Stimulated activated CD4-positive, alpha-beta T cell treated with anti-CD3 and anti-CD28 coated beads, Interleukin-4, amount 100 ng/mL, for 48 hours (primary cell): ENCODE measurements around the gene SEC61G.

ENCODE experiments used
- DNase-seq, 2 donors: peaks; one replicate each; pipeline ENCODE4 v3.0.0-alpha.2; 2020; ENCODE audit warnings: low read depth in 2 of 2

The SEC61G gene

GRCh38 chr7:54764861-54765260 lies 5.8 kb upstream of the SEC61G start:
- DNase-seq = no peak

GRCh38 chr7:54757711-54758110 lies 1.3 kb downstream of the SEC61G start:
- DNase-seq = no peak

GRCh38 chr7:54749200-54749599 lies 9.8 kb downstream of the SEC61G start:
- no peak for DNase-seq

GRCh38 chr7:54747234-54747633 lies 11.8 kb downstream of the SEC61G start:
- no peak for DNase-seq

- DNase-seq = no peak
Measured at GRCh38 chr7:54743580-54743979, 15.4 kb downstream of the SEC61G start.

- no peak for DNase-seq
Measured at GRCh38 chr7:54738737-54739136, 20.3 kb downstream of the SEC61G start.

- no peak for DNase-seq
Measured at GRCh38 chr7:54729107-54729506, 29.9 kb downstream of the SEC61G start.

- DNase-seq = no peak
Measured at GRCh38 chr7:54728411-54728810, 30.6 kb downstream of the SEC61G start.

- no peak for DNase-seq
Measured at GRCh38 chr7:54725255-54725654, 33.8 kb downstream of the SEC61G start.

GRCh38 chr7:54722502-54722901 lies 36.5 kb downstream of the SEC61G start:
- no peak for DNase-seq

GRCh38 chr7:54722026-54722425 lies 37.0 kb downstream of the SEC61G start:
- DNase-seq = no peak

GRCh38 chr7:54719974-54720373 lies 39.0 kb downstream of the SEC61G start:
- no peak for DNase-seq

GRCh38 chr7:54719425-54719824 lies 39.6 kb downstream of the SEC61G start:
- DNase-seq = no peak

GRCh38 chr7:54712820-54713219 lies 46.2 kb downstream of the SEC61G start:
- DNase-seq = no peak

GRCh38 chr7:54711900-54712595 lies 47.0 kb downstream of the SEC61G start:
- no peak for DNase-seq

GRCh38 chr7:54709283-54709682 lies 49.7 kb downstream of the SEC61G start:
- no peak for DNase-seq

GRCh38 chr7:54705436-54705835 lies 53.6 kb downstream of the SEC61G start:
- no peak for DNase-seq

GRCh38 chr7:54704851-54705250 lies 54.2 kb downstream of the SEC61G start:
- DNase-seq = no peak
